CD4-positive, alpha-beta T cell treated with Interleukin-17A for 1 hour (primary cell): ENCODE results near the gene INTS1.
"Not testable (repeated sequence)": the region's sequence is repeated elsewhere in the genome, so short reads cannot be mapped to it uniquely, and the experiment has no call there.

Experiments
- DNase-seq: peaks from one replicate; pipeline ENCODE4 v3.0.0-alpha.2; 2020

INTS1 gene

DNA sequence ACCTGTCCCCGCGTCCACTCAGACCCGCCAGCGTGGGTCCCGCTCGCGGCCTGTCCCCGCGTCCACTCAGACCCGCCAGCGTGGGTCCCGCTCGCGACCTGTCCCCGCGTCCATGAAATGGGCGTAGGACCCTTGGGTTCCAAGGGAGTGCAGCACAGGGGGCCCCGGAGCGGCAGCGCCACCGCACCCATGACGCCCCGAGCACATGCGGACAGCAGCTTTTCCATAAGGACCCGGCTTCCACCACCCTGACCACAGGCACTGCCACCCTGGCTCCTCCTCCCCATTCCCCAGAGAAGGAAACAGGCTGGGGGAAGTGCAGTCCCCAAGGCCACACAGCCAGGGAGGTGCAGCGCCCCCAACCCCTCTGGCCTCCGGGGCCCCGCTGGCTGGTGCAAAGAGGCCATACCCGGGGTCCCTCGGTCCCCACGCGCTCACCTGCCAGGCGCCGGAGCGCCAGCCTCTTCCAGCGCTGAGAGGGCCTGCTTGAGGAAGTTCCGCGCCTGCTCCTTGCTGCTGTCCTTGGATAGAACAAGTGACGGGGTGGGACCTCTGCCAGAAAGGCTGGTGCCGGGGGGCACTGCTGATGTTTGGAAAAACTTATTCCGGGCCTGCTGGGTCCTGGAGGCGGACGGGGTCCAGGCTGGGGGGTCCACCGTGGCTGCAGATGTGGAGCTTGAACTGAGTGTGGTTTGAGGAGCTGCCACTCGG lies 59.8 kb downstream of the INTS1 start:
- no peak for DNase-seq

- DNase-seq = not testable (repeated sequence)
These were observed 60.5 kb downstream of the INTS1 start for GRCh38 chr7:1443587-1444200.

DNA sequence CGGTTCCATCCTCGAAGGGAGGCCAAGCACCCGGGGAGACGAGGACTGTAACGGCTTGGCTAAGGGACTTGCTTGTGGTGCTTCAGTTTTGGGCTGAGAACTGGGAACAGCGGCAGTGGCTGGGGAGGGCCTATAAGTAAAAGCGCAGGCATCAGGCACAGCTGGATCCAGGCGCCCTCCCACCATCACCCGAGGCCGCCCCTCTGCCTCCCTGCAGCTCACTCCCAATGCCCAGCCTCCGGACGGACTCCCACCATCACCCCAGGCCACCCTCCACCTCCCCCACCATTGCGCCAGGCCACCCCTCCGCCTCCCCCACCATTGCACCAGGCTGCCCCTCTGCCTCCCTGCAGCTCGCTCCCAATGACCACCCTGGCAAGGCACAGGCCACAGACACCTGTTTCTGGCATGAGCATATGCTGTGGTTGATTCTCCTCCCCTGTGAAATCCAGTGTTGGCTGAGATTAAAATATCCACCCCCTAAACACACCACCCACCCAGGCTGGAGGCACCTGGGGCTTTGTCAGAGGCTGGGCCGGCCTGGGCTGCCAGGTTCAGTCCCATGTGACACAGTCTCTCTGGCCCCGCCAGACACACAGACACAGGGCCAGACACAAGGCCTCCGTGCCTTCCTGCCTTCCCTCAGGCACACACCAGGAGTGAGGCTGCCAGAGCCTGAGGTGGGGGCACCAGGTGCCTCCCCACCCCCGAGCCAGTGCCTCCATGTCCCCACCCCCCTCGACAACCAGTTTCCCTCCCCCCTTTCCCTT lies 61.6 kb downstream of the INTS1 start:
- no peak for DNase-seq

DNA sequence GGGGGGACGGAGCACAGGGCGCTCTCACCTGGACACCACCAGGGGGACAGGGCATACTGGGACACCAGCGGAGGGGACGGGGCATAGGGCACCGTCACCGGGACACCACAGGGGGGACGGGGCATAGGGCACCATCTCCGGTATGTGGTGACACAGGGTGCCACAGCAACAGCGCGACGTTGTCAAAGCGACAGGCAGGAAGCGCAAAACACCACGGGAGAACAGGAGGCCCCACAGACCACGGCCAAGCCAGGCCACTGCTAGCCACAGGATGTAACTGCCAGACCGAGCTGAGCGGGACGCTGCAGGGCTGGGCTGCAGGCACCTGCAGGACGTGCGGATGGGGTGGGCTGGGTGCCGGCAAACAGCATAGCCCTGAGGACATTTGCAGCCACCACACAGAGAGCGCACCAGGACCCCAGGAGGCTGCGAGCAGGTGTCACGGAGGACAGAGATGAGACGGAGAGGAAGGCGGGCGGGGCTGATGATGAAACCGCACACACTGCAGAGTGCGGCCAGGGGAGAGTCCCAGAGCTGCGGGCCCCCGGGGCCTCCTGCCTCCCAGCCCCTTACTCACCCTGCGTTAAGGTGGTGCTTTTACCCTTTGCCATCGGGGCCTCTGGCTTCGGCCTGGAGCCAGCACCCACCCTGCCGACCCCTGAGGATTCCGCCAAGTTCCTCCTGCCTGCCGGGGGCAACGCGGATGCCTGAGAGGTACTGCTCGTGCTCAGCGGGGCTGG lies 62.4 kb downstream of the INTS1 start:
- DNase-seq = no peak

DNA sequence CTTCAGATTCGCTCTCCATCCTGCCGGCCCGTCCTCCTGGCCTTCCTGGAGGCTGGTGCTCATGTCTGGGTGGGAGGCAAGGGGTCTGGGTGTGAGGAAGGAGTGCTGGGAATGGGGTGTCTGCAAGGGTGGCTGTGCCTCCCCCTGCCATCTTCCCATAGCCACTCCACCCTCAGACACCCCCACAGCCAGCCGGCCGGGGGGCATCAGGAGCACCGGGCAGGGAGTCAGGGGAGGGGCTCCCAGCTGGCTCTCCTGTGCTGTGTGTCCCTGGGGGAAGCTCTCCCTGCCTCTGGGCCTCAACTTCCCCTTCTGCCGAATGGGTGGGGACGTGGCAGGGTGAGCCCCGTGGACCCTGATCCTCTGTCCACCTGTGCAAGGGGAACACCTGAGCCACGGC lies 63.6 kb downstream of the INTS1 start:
- DNase-seq = no peak

GRCh38 chr7:1439373-1440363 lies 64.5 kb downstream of the INTS1 start:
- no peak for DNase-seq

- no peak for DNase-seq
These were observed 65.4 kb downstream of the INTS1 start for GRCh38 chr7:1438821-1439220.

- no peak for DNase-seq
These were observed 66.0 kb downstream of the INTS1 start for GRCh38 chr7:1438208-1438607.

DNA sequence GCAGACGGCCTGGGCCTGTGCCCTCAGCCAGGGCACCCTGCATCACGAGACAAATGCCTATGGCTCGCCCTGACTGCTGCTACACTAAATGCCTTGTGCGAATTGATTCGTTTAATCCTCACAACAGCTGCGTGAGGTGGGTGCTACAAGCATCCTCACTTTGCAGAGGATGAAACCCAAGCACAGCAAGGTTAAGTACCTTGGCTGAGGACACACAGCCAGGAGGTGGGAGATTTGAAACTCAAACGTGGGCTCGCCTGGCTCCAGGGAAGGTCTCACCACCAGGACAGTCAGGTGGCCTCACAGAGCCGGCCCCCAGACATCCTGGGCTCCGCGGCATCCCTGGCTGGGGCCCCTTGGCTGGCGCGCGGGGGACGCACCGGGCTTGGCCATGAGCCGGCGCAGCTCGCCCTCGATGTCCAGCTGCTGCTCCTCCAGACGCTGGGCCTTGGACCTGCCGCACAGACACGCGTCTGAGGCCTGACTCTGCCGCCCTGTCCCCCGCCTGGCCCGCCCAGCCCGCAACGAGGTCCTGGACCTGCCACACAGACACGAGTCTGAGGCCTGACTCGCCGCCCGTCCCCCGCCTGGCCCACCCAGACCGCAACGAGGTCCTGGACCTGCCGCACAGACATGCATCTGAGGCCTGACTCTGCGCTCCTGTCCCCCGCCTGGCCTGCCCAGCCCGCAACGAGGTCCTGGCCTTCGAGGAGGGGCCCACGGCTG lies 66.9 kb downstream of the INTS1 start:
- DNase-seq = no peak

DNA sequence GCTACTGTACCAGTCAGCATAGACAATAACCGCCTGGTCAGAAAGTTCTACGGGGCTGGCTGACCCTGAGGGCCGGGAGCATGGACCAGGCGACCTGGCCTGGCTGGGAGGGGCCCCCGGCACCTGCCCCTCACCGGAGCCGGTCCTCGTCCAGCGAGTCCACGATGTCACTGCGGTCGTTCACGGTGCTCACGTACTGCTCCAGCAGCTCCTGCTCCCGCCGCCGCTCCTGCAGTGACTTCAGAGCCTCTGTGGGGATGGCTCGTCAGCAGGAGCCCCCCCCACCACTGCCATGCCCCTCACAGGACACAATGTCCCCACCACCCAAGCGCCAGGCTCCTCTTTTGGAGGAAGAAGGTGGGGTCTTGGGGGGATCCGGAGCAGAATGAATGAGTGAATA lies 67.6 kb downstream of the INTS1 start:
- DNase-seq = no peak

- no peak for DNase-seq
These were observed 69.1 kb downstream of the INTS1 start for GRCh38 chr7:1434891-1435670.

DNA sequence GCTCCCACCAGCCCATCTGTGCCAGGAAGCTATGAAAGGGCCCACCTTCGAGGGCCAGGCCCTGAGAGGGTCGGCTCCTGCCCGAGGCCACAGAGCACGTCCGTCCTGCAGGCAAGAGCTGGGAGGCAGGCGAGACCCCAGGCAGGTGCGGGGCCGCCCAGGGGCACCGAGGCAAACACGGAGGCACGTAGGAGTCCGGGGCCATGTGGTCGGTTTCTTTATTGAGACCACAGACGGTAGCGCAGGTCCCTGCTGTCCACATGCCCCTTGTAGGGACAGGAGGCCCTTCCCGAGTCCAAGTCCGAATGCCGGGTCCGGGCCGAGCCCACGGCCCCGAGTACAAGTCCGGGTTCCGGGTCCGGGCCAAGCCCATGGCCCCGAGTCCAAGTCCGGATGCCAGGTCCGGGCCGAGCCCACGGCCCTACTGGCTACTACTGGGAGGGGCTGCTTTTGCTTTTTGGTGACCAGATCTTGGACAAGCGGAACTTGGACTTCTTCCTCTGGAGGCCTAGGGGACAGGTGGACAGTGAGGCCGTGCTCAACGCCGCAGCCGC lies 69.9 kb downstream of the INTS1 start:
- DNase-seq = no peak

DNA sequence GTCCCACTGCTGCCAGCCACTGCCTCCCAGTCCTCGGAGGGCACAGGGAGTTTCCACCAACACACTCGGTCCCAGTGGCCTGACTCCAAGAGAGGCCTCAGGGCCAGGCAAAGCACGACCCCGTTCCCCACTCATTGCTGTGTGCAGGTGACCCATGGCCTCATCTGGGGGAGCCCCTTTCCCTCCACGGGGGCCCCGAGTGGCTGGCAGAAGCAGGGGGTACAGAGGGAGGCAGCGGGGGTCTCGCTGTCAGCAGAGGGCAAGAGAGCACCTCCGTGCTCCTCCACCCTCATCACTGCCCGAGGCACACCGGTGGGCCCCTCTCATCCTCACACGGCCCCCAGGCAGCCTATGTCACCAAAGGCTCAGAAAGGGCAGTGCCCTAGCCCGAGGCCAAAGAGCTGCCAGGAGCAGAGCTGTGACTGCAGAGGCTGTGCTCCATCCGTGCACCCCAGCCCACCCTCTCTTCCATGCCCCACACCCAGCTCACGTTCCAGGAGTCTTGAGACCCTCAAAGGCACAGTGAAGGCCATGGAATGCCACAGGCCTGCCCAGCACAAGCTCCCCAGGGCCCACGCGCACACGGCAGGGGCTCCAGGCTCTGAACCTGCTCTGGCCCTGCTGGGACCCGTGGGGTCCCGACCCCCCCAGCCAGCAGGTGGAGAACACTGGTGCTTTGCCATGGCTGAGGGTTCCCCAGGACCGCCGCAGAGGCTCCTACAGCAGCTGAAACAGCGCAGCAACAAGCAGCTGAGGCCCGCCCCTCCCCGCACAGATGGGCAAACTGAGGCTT lies 70.9 kb downstream of the INTS1 start:
- DNase-seq = no peak

GRCh38 chr7:1432411-1433082 lies 71.6 kb downstream of the INTS1 start:
- peak; percentile 75 for DNase-seq

GRCh38 chr7:1431634-1432380 lies 72.4 kb downstream of the INTS1 start:
- no peak for DNase-seq

- DNase-seq = no peak
These were observed 73.0 kb downstream of the INTS1 start for GRCh38 chr7:1431226-1431625.

- no peak for DNase-seq
These were observed 73.9 kb downstream of the INTS1 start for GRCh38 chr7:1430056-1430845.
